Ecto neural progenitor cell (in vitro differentiated cells): ENCODE results near the gene ENTREP1.
"Not testable (repeated sequence)": the region's sequence is repeated elsewhere in the genome, so short reads cannot be mapped to it uniquely, and the experiment has no call there.

ENCODE experiments used
- DNase-seq: peaks from one replicate; pipeline ENCODE4 v3.0.0-alpha.2; 2018; ENCODE audit warnings: low spot score

ENTREP1 gene

GRCh38 chr9:69364510-69365150, 39.6 kb downstream of the ENTREP1 start:
- DNase-seq = no peak

GRCh38 chr9:69370430-69370829, 45.4 kb downstream of the ENTREP1 start:
- no peak for DNase-seq

DNA sequence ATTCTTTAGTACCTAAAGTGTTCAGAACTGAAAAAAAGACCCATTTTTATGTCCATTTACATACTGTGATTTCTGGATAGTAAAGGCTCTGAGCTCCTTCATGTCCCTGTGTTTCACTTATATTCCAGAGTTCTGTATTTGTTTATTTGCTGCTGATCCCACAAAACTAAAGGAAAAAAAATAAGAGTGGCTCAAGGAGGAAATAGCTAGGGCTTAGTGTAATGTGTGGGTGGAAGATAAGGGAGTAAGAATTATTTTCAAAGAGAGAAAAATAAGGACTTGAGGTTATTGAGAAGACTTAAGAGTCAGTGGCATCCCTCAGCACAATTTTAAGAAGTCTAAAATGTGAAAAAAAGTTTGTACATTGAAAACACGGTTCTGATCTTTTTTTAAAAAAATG, 46.0 kb downstream of the ENTREP1 start:
- no peak for DNase-seq

DNA sequence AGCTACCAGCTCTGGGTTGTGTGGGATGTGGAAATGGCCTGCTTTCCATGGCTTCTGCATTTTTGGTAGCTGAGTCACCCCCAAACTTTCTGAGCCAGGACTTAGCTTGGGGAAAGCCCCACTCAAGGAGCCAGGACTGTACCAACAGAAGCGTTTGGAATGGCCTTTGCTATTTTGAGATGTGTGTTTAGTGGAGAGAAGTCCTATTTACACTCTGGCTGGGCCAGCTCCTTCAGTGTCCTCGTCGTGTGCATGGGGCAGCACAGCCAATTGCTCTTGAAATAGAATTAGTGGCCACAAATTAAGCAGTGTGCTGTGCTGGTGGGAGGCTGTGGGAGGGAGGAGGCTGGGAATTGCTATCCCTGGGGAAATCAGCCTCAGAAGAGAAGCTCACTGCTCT, 51.6 kb downstream of the ENTREP1 start:
- no peak for DNase-seq

GRCh38 chr9:69377291-69377690, 52.3 kb downstream of the ENTREP1 start:
- no peak for DNase-seq

DNA sequence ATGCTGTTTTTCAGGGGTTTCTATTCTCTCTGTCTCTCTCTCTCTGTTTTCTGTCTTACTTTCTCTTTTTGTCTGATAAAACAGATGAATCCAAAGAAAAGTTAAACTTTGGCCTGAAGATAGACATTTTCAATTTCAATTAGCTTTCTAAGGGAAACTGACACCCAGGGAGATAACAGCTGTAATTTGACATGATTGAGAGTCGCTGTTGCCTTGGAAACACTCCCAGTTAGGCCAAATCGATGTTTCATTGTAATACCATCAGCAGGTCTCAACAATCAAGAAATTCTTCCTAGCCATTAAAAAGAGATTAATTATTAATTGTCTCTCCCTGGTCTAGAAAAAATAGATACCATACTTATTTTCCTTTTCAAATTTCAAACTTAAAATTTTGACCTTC, 53.0 kb downstream of the ENTREP1 start:
- DNase-seq = no peak

DNA sequence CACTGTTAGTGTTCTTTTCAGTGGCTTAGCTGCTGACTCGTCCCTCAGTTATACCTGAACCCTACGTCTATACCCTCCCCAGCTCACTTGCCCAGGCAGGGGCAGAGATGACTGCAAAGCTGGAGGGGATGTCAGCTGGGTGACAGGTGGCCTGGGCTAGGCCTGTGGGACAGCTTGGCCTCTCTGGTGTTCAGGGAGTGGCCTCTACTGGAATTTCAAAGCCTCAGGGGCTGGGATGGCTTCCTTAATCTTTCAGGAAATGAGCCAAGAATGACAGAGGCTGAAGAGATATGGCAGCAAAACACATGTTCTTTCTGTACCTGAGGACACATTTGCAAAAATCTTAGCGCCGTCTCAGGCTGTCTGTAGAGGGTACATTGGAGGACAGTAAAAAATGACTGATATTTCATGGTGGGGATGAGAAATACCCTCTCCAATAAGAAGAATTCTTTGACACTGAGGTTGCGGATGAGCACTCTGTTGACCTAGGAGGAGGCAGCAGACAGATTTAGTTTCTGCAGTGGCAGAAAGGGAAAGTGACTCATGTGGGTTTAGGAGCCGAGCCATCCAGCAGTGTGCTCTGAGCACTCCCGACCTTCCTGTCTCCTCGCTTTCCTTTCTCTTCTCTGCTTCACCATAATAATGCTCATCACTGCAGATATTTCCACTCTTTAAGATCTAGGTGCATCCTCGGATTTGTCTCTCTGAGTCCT, 54.4 kb downstream of the ENTREP1 start:
- no peak for DNase-seq

DNA sequence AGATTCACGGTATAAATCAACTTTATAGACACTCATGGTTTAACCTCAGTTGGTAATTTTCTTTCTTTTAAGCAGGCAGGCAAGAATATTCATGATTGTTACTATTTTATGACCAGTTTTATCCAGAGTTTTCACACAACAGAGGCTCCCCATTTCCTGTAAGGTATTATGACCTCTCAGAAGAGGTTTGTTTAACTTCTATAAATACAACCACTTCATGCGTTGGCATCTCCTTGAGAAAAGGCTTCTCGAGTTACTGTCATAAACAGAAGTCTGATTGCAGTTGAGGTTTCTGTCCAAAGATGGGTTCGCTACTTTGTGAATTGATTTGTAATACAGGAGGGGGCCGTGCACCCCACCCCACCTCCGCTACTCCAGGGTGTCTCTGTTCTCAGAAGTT, 55.3 kb downstream of the ENTREP1 start:
- DNase-seq = no peak

DNA sequence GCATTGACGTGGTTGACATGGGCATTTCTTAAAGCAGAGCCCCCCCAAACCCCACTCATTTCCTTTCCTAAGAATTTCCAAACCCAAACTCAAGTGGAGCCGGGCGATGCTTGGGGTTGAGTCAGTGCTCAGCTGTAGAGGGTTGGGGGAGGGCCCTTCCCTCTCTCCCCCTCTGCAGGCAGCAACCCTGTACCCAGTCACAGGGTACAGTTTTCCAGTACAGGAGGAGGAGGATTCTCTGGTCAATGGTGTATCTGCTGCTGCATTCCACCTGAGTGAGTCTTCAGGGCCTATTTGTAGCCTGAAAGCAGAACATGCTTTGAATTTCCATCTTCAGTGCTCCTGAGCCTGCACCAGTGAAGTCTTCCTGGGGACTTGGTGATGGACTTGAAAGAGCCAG, 55.8 kb downstream of the ENTREP1 start:
- no peak for DNase-seq

DNA sequence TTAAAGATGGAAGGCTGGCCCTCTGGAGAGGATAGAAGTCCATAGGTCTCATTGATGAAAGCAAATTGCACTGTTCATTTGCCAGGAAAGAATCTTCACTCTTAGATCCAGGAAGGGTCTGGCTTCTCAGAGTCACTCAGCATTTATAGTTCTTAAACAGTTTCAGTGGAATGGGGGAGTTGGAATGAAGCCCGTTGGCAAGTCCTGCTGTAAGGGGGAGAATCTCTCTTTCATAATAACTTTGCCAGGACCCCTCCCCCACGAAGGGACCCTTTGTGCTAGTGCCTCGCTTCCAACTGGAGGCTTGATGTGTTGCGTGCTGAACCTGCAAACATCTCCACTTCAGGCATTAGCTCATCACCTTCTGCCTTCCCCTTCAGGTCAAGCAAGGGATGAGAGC, 57.1 kb downstream of the ENTREP1 start:
- DNase-seq = no peak

DNA sequence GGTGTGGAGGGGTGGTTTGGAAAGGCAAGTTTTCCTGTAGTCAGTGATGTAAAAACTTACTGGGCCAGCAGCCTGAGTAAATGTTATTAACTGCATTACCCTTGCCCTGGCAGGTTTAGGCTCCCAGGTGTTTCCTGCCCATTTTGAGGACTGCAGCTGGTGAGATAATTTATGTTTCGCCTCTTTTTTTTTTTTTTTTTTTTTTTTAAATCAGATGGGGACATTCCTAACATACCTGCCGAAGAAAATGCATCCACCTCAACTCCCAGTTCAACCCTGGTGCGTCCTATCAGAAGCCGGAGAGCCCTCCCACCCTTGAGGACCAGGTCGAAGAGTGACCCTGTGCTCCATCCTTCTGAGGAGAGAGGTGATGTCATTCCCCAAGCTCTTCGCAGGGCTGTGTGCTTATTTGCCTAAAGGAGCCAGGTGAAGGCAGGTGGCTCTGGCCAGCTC, 60.6 kb downstream of the ENTREP1 start:
- no peak for DNase-seq

DNA sequence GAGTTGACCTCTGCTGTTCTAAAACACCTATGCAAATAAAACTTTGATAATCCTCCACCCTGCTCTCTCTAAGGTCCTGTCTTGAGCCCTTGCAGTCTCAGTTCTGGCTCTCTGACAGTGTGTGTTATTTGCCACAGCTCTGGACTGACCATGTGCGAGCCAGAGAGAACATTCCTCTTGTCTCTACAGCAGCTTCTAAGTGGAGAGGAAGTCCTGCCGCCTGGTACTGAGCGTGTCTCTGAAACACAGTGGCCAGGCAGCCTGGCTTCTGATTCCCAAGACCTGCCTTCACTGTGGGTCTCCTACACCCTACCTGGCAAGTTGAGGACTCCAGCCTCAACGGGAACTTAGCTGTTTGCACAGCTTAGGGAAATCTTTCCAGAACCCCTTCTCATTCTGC, 61.6 kb downstream of the ENTREP1 start:
- no peak for DNase-seq

- DNase-seq = no peak
These were observed 63.6 kb downstream of the ENTREP1 start for GRCh38 chr9:69388596-69388995.

GRCh38 chr9:69389437-69389995, 64.5 kb downstream of the ENTREP1 start:
- DNase-seq = no peak

GRCh38 chr9:69391487-69391886, 66.5 kb downstream of the ENTREP1 start:
- DNase-seq = no peak

DNA sequence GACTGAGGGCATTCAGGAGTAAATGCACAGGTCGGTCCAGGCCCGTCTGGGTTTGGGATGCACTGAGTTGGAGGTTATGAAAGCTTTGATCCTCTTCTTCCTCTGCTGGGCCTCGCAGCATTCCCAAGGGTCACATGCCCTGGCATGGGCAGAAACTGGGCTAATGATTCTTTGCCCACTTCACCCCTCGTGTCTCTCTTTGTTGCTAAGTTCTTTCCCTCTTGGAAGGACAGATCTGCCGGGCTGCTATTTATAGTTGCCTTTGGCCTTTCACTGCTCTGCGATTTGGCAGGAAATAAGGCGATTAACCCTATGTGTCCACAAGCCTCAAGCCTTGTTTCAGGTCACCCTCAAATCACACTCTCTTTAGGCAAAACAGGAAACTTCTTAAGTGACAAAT, 66.9 kb downstream of the ENTREP1 start:
- no peak for DNase-seq

DNA sequence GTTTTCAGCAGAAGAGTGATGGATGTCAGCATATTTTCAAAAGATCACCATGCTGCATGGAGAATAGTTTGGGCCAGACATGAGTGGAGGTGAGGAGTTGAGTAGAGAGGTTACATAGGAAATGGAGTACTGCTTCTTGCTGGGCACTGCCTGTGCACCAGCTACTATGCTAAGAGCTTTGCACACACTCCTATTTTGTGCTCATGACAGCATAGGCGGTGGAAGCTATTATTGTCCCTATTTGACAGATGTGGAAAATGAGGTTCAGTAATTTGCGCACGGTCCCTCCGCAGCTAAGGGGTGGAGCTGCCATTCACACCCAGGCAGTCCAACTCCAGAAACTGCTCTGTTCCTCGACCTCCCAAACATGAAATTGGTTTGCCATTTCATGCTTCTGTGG, 67.8 kb downstream of the ENTREP1 start:
- no peak for DNase-seq

DNA sequence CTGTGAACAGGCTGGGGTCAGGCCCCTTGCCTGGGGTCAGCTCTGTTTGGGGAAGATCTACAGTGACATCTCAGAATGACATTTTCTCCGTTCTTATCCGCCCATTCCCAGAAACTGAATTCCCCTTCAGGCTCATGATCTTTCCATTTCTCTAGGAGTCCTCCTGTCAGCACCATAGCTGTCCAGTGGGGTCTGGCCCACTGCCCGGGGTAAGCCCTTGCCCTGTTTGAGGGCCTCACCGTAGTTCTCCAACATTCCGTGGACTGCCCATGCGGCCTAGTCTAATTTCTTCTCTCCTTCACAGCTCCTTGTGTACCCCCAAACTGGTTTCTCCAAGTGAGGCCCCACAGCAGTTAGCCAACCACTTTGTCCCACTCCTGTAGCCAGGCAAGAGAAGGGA, 68.4 kb downstream of the ENTREP1 start:
- no peak for DNase-seq

- no peak for DNase-seq
These were observed 70.7 kb downstream of the ENTREP1 start for GRCh38 chr9:69395718-69396117.

DNA sequence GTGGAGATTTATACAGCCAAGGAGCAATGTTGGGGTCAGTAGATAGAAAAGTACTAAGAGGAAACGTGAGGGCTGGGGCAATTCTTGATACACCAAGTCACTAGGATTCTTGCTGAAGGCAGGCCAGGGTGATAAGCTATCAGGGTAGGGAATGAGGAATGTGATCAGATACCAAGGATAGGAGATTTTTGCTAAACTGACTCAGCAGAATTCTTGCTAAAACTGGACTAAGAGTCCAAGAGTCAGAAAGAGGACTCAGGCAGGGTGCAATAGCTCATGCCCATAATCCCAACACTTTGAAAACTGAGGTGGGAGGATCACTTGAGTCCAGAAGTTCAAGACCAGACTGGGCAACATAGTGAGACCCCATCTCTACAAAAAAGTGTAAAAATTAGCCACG, 71.7 kb downstream of the ENTREP1 start:
- DNase-seq = no peak

GRCh38 chr9:69397384-69398214, 72.6 kb downstream of the ENTREP1 start:
- DNase-seq = no peak

- DNase-seq = no peak
These were observed 75.5 kb downstream of the ENTREP1 start for GRCh38 chr9:69400470-69400869.

DNA sequence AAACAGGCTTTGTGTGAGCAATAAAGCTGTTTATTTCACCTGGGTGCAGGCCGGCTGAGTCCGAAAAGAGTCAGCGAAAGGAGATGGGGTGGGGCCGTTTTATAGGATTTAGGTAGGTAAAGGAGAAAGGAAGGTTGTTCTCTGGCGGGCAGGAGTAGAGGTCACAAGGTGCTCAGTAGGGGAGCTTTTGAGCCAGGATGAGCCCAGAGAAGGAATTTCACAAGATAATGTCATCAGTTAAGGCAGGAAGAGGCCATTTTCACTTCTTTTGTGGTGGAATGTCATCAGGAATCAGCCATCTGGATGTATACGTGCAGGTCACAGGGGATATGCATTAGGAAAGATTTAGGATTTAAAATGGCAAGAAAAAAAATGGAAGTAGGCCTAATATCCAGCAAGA, 84.9 kb downstream of the ENTREP1 start:
- DNase-seq = not testable (repeated sequence)
